GM21529 (cell line): Measurements from ENCODE around the gene CRACR2A.

ENCODE experiments used
- ATAC-seq: cut with Tn5 transposase; IDR thresholded peaks from one replicate; pipeline ENCODE4 v1.9.1; 2021; ENCODE audit not compliant: unreplicated experiment

The CRACR2A gene

DNA sequence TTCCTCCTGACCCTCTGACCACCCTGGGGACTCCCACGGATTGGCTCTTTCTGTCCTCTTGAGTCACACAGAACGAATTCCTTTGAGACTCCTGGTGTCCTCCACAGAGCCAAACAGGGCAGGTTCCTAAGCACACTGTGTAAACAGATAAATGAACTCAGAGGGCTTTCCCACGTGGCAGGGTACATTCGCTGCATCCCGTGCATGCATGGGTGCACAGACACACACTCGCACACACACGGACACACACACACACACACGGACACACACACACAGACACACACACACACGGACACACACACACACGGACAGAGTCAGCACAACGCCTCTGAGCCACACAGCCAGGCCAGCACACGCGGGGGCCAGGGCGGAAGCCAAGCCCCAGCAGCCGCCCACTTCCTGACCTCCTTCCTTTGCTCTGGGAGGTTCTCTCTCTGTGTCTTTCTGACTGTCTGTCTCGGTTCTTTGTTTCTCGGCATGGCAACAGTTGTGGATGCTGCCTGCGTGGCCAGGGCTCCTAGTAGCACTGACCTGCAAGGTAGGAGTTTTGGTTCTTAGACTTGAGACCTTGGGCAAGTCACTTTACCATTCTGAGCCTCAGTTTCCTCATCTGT is 706 bp downstream of the CRACR2A start:
- ATAC-seq, result peak; percentile 72

DNA sequence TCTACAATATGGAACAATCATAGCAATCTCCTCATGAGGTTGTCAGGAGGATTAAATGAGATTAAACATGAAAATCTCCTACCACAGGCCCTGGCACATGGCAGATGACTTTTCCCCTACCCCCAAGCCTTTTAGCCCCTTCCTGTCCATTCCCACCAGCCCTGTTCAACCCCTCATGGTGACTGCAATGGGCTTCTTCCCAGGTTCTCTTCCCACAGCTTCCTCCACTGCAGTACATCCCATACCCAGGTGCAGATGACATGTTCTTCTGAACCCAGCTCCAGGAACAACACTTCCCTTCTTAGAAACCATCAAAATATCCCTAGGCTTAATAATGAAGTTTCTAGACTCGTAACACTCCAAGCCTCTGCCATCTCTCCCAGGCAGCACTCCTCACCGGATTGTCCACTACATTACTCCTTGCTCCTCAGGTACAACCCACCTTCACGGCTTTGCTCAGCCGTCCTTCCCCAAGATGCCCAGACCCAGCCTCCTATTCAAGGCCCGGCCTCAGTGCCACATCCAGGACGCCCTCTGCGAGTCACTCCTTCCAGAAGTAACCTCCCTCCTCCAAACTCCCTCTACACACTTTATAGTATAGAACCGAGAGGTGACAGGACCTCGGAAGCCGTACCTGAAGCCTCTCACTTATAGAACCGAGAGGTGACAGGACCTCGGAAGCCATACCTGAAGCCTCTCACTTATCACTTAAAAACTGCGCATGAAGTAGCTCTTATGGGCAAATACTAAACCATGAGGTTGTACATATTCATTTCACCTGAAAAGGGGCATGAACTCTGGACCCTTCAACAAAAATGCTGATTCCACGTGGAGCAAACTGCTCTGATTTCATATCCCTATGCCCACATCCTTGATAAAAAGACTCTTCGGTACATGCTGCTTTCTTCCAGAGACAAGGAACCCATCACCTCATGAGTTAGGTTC is 1.5 kb downstream of the CRACR2A start:
- ATAC-seq, result no peak

DNA sequence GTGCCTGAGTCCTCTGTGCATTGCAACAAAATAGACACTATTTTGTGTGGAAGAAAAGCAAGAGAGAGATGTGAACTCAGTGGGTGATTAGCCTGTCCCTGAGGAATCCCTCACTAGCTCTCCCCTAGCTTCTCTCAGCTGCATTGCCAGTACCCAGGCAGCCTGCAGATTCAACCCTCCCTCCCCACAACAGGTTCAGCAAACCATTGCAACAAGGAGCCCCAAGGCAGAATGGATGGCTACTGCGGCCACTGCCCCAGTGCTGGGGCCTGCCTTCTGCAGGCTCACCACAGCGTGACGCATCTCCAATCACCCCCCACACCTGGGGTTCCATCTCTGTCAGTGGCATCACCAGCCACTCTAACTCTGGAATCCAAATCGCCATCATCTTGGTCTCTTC is 2.3 kb downstream of the CRACR2A start:
- no peak for ATAC-seq

DNA sequence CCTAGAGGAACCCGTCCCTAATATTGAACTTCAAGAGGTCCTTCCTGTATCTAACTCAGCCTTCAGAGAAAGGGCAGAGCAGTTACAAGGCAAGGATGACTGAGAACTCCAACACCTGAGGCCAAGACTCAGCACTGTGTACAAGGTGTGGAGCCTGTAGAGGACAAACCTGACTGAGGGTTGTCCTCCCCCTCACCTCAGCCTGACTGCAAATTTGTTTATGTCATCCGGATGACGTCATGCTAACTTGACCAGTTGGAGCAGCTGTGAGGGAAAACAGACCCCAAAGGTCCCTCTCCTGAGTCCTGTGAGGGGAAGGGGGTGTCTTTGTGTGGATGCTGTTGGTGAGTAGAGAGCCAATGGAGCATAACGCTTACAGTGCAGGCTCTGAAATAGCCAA is 4.3 kb downstream of the CRACR2A start:
- no peak for ATAC-seq

DNA sequence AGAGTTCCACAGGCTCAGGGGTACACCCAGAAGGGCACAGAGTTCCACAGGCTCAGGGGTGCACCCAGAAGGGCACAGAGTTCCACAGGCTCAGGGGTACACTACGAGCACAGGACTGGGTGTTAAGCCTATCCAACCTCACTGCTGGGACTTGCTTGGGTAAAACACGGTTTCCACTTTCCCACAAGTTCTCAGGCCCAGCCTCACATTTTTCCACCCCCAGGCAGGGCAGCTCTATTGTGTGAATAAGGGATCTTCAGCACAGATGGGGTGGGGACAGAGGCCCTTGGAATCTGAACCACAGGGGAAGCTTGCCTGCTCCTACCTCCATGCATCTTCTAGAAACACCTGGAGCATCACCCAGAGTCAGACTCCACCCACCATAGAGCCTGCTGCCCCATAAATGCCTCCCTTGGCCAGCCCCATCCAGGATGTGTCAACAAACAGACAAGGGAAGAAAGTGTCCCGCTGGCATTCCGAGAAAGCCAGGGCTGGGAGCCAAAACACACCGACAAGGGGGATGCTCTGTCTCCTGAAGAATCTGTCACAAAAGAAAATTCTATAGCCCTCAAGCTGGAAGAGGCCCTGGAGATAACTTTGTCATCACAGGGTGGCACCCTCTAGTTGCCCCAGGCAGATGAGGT is 4.8 kb downstream of the CRACR2A start:
- no peak for ATAC-seq

DNA sequence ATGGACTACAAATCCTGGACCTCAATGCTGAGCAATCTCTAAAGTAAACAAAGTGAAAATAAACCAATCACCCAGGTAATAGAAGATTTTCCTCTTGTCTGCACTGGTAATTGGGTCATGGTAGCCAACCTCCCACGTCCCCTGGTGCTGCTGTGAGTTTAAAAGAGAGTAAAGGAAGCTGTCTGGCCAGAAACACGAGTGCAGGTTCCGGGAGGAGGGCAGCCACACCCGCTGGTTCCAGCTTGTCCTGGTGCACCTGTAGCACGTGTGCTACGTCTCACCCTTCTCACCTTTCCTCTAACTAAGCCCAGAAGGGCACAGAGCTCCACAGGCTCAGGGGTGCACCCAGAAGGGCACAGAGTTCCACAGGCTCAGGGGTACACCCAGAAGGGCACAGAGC is 5.4 kb downstream of the CRACR2A start:
- ATAC-seq, result no peak

DNA sequence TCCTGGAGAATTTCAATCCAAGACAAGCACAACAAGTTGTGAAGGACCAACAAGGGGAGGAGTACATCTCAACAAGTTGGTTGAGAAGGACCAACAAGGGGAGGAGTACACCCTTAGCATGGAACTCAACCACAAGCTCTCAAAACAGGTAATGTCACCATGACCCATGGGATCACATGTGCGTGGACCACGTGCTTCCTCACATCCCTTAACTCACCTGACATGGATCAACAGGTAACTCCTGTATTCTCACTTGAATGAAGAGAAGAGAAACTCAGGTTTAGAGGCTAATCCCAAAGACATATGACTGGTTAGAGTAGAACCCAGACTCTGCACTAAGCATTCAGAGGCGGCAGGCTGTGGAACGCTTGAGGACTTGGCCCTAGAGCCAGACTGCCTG is 6.2 kb downstream of the CRACR2A start:
- ATAC-seq, result no peak

DNA sequence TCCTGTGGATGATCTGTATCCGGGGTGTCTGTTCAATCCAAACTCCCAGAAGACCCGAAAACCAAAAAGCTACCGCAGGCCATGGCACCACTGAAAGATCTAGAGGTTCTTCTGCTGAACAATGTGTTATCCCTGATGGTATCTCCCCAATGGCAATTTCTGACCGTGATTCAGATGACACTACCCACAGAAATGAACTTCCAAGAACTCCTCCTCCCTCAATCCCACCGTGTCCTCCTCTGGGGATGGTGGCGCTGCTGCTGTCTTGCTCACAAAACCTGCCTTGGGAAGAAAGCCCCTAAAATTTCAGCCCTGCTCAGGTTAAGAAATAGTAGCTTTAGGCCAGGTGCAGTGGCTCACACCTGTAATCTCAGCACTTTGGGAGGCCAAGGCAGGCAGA is 7.8 kb downstream of the CRACR2A start:
- no peak for ATAC-seq

DNA sequence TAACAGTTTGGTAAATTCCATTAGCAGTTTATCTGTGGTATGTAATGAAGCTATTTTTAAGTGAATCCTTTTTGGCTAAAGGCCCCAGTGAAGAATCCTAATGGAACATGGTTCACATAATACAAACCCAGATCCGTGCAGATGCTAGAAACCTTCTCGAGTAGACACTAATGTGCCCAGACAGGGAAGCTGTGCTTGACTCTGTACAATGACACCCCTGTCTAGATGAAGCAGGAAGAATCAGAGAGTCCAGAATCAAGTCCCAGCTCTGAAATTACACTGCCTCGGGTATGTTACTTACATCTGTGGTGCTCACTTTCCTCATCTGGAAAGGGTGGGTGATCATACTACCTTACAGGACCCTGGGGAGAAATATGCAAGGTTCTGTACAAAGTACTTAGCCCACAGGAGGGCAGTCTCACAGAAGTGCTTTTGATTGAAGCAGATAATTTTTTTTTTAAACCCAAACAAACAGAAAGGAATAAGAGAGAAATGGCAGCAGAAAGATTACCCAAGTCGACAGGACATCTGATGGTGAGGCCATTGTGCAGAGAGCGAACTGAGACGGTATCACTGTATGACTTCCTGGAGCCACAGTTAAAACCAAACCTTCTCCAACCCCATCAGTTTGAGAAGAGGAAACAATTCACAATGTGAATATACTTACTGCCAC is 8.5 kb downstream of the CRACR2A start:
- ATAC-seq, result no peak

DNA sequence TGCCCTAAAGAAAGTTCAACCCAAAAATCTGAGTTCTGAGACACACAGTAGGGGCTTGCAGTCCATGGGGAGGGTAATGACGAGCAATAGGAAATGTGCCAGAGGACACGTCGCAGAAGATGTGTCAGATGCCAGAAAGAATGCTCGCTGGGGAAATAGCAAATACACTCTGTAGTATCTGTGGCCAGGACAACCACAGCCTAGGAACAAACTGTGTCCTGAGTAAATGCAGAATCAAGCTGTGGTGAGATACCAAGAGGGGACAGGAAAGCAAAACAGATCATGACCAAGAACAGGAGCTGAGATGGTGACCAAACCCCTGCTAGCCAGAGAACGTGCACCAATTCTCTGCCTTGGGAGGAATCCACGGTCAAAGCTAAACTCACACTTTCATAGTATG is 9.1 kb downstream of the CRACR2A start:
- ATAC-seq, result no peak

DNA sequence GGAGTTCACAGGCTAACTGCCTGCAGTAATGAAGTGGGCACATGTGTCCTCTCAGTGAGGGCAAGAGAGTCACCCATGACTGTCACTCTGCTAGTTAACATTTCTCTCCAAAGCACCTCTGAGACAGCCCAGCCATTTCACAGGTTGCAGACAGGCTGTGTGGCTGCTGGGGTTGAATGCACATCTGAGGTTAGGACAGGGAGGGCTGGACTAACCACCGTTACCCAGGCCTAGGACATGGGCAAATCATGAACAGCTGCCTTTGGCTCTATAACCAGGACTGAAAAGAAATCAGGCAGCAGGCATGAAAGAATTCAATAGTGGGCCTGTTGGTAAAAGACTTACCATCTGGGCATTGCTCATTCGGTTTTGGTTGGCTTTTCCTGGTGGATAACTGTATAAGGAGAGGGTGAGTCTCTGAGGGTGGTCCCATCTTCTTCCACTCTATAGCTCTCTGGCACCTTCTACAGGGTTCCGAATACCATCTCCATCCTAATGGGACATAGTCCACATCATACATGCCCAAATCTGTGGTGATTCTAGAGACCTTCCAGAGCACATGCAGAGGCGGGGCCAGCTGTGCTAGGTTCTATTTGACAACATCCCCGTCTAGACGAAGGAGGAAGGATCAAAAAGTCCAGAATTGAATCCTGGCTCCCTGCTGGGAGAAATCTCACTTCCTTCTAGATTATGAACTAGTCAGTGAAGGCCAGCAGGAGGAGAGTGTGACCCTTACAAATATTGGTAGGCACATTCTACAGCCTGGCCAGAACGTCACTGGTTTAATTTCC is 10.8 kb downstream of the CRACR2A start:
- no peak for ATAC-seq

DNA sequence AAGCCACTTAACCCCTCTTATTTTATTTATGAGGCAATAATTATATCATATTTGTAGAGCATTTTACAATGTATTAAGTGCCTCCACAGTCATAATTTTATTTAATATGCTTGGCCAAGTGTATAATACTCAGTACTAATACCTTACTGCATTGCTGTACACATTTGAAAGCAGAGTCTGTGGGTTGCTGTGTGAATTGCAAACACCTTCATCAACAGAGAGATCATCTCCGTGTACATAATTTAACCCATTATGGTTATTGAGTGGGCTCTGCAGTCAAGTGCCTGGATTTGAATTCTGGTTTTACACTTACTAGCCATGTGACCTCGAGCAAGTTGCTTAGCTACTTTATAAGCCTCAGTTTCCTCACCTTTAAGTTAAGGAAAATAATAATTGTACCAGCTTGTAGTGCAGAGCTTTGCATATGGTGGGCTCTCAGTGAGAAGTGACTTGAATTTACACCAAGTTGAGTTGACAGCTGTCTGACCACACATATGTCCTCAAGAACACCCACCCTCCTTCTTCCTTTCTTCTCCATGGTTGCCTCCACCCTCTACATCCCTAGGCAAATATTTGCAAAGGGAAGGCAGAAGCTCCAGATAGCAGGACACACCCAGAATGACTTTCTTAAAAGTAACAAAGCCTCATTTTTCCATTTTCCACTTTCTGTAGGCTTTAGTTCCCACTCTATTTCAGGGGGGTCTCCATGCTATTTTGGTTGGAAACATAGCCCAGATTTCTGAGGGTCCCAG is 12.3 kb downstream of the CRACR2A start:
- ATAC-seq, result no peak

DNA sequence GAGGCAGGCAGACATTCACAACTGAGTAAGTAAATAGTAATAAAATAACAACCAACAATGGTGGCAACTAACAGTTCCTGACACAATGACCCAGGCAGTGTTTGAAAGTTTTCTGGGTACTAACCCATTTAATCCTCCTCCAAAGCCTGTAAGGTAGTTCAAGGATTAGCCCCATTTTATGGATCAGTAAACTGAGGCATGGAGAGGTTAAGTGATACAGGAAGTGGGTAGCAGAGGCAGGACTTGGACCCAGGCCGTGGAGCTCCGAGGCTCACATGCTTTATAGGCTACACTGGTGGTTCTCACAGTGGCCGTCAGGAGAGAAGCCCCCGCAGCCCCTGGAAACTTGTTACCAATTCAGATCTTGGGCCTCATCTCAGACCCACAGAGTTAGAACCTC is 17.5 kb downstream of the CRACR2A start:
- no peak for ATAC-seq

DNA sequence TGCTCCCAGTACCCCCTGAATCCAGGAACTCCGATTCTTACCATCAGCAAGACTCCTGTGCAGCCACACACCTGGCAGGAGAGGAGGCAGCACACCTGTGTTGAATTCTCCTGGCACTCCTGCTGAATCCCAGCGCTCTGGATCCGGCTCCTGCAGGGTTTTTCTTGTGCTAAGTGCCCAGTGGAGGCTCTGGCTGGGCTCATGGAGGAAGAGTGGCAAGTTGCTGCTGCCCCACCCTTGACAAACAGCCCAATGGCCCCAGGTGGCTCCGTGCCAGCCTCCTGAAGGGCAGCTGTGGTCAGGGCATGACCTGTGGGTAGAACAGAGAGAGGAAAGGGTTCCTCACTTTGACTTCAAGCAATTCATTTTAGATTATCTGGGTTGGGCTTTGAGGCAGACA is 20.0 kb downstream of the CRACR2A start:
- no peak for ATAC-seq

DNA sequence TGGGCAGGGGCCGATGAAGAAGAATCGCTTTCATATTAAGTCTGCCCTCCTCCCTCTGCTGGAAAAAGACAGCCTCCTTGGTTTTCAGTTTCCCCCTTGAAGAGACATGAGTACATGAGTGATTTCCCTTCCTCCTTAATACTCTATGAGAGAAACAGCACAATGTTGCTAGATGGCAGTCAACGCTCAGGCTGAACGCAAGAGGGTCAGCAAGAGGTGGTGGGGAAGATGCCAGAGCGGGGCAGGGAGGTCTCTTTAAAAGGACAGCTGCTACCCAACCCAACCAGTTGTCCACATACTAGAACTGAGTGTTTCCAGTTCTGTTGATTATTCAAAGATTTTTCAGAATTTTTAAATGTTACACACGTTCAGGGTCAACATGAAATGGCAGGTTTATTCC is 22.8 kb downstream of the CRACR2A start:
- no peak for ATAC-seq

DNA sequence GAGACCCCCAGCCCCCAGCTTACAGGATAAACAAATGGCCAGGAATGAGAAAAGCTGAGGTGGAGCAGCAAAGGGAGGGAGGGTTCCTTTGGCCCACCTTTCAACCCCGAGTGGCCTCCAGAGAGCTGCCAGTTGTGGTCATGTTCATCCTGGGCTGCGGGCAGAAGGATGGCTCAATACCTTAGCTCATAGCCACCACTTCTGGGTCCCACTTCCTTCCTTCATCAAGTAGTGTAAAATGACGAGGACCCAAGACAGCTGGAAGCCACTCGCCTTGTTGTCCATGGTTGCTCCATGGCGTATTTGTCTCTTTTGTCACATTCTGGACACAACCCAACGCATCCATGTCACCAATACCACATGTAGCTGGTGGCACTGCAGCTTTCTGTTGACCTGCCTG is 24.2 kb downstream of the CRACR2A start:
- no peak for ATAC-seq

DNA sequence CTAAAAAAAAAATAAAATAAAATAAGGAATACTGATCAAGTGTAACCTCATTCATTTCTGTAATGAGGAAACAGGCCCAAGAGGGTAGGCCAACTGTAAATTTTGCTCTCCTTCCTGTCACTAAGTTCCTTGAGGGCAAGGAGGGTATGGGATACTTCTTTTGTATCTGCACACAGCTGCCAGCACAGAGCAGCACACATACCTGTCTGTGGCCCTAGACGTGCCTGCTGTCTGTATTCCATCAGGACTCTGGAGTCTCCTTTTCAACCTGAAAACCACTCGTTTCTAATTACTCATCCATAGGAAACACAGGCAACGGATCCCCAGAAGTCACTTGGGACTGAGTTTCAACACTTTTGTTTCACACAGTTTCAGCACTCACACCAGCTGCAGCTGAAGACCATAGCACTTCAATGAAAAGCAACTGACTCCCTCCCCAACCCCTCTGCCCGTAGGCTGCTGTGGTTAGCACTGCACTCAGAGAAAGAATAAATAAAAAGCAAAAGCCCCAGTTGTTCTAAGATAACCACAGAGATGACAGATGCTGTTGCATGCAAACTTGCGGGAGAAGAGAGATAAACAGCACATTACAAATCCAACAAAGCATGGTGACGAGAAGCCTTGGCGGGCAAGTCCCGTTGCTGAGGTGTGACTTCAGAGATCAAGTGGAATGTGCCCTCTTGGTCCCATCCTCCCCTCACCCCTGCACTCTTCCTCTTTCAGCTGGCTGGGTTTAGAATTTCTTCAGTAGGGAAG is 24.9 kb downstream of the CRACR2A start:
- peak; percentile 78 for ATAC-seq

DNA sequence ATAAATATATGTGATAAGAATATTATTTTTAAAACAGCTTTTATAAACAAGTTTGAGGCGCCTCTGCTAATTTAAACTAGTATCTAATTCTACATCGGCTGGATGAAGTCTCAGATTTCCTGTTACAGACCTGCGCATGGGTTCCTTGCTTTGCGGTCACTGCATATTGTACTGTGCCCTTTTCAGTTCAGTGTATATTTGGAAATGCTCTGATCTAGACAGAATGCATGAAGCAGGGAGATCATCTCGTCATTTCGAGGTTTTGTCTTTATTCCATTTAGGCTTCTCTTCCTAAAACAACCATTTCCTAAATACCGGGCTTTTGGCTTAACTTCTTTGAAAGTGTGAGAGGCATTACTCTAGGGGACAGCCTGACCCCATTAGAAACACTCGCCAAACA is 25.6 kb downstream of the CRACR2A start:
- no peak for ATAC-seq

DNA sequence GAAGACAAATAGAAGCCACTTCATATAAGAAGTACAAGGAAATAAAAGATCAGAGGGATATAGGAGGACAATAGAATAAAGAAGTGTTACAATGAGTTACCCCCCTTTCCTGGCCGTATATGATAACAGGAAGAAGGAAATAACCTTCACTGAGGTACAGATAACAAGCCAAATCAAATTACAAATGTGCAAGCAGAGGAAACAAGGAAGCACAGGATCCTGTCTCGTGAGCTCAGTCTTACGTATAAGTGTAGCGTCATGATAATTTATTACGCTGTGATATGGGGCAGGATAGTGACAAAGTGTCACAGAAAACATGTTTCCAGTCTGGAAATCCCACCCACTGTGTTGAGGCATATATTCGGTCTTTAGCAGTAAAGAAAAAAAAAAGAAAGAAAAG is 26.5 kb downstream of the CRACR2A start:
- no peak for ATAC-seq
